GM18858 (cell line): ENCODE measurements around the gene KMT2E.
"Not testable (repeated sequence)": the region's sequence is repeated elsewhere in the genome, so short reads cannot be mapped to it uniquely, and the experiment has no call there.

Source experiments
- ATAC-seq: cut with Tn5 transposase; IDR thresholded peaks from one replicate; pipeline ENCODE4 v1.9.1; 2021; ENCODE audit not compliant: unreplicated experiment

KMT2E gene

GRCh38 chr7:105013816-105014692 is at the start of gene KMT2E:
KMT2E (plus strand) TSS chr7:105014205; CDS start chr7:105040953, 26,748 bp downstream.
- ATAC-seq = peak; percentile 19

- ATAC-seq = no peak
These were observed 49.3 kb upstream of the KMT2E start for GRCh38 chr7:104964626-104965236.

- ATAC-seq = no peak
These were observed 48.0 kb upstream of the KMT2E start for GRCh38 chr7:104966022-104966421.

GRCh38 chr7:104967088-104967487 is 46.9 kb upstream of the KMT2E start:
- ATAC-seq = no peak

- ATAC-seq = no peak
These were observed 46.4 kb upstream of the KMT2E start for GRCh38 chr7:104967595-104967994.

- ATAC-seq = no peak
These were observed 45.4 kb upstream of the KMT2E start for GRCh38 chr7:104968648-104969047.

- ATAC-seq = no peak
These were observed 44.8 kb upstream of the KMT2E start for GRCh38 chr7:104969183-104969582.

- ATAC-seq = no peak
These were observed 42.5 kb upstream of the KMT2E start for GRCh38 chr7:104971290-104972071.

GRCh38 chr7:104972500-104972899 is 41.5 kb upstream of the KMT2E start:
- ATAC-seq = no peak

- no peak for ATAC-seq
These were observed 40.8 kb upstream of the KMT2E start for GRCh38 chr7:104973227-104973626.

- no peak for ATAC-seq
These were observed 40.0 kb upstream of the KMT2E start for GRCh38 chr7:104973909-104974415.

GRCh38 chr7:104975553-104975952 is 38.5 kb upstream of the KMT2E start:
- not testable (repeated sequence) for ATAC-seq

GRCh38 chr7:104976966-104977636 is 36.9 kb upstream of the KMT2E start:
- no peak for ATAC-seq

GRCh38 chr7:104978460-104978859 is 35.5 kb upstream of the KMT2E start:
- ATAC-seq = no peak

GRCh38 chr7:104979167-104979841 is 34.7 kb upstream of the KMT2E start:
- ATAC-seq = no peak

GRCh38 chr7:104980440-104980839 is 33.6 kb upstream of the KMT2E start:
- no peak for ATAC-seq

GRCh38 chr7:104980841-104981671 is 32.9 kb upstream of the KMT2E start:
- ATAC-seq = no peak

GRCh38 chr7:104981672-104982037 is 32.4 kb upstream of the KMT2E start:
- ATAC-seq = no peak

- no peak for ATAC-seq
These were observed 31.5 kb upstream of the KMT2E start for GRCh38 chr7:104982308-104983075.
